Endodermal cell (in vitro differentiated cells): ENCODE data around the gene CHPF2. TPM values are rescaled to one million over a fixed set of nuclear protein-coding genes. Genes with fewer than 3 reads are reported as not detected.
A peak's percentile ranks its signal among the peaks of the same experiment; 100 is the strongest.

Experiments used
- DNase-seq: peaks from one replicate; pipeline ENCODE4 v3.0.0-alpha.2; 2017
- H3K27ac ChIP-seq: 2 replicates; pipeline ENCODE4 v1.5.1; 2013; ENCODE audit warnings: mild to moderate bottlenecking, low read depth, low read length, moderate library complexity
- H3K27me3 ChIP-seq: 2 replicates; pipeline ENCODE4 v1.6.1; 2013; ENCODE audit warnings: mild to moderate bottlenecking, low read length, moderate library complexity; ENCODE audit not compliant: insufficient read depth, control insufficient read depth, poor library complexity, severe bottlenecking
- H3K36me3 ChIP-seq: 2 replicates; pipeline ENCODE4 v1.7.0; 2013; ENCODE audit warnings: mild to moderate bottlenecking, low read length, moderate library complexity; ENCODE audit not compliant: control insufficient read depth, insufficient read depth
- H3K4me1 ChIP-seq: one replicate; pipeline ENCODE4 v1.7.0; 2013; ENCODE audit warnings: low read length; ENCODE audit not compliant: control insufficient read depth, insufficient read depth
- H3K4me3 ChIP-seq: 2 replicates; pipeline ENCODE4 v1.5.1; 2013; ENCODE audit warnings: mild to moderate bottlenecking, low read length, moderate library complexity
- H3K9ac ChIP-seq: 2 replicates; pipeline ENCODE4 v1.6.1; 2013; ENCODE audit warnings: mild to moderate bottlenecking, low read length, moderate library complexity; ENCODE audit not compliant: poor library complexity, severe bottlenecking; ENCODE audit errors: extremely low read depth
- H3K9me3 ChIP-seq: 2 replicates; pipeline ENCODE4 v1.6.1; 2013; ENCODE audit warnings: mild to moderate bottlenecking, low read length, moderate library complexity; ENCODE audit not compliant: control insufficient read depth
- H3K27ac Mint-ChIP-seq: 2 replicates; pipeline ENCODE4 v1.8.0; 2020; ENCODE audit warnings: mixed read lengths
- H3K27me3 Mint-ChIP-seq: 2 replicates; pipeline ENCODE4 v1.8.0; 2021; ENCODE audit warnings: mild to moderate bottlenecking, mixed read lengths; ENCODE audit not compliant: insufficient read depth
- H3K36me3 Mint-ChIP-seq: 2 replicates; pipeline ENCODE4 v1.8.0; 2020; ENCODE audit warnings: low read depth, mixed read lengths
- H3K4me1 Mint-ChIP-seq: 2 replicates; pipeline ENCODE4 v1.8.0; 2020; ENCODE audit warnings: mixed read lengths
- H3K4me3 Mint-ChIP-seq: 2 replicates; pipeline ENCODE4 v1.8.0; 2020; ENCODE audit warnings: mild to moderate bottlenecking, moderate library complexity, mixed read lengths
- H3K9me3 Mint-ChIP-seq: 2 replicates; pipeline ENCODE4 v1.8.0; 2020; ENCODE audit warnings: mild to moderate bottlenecking, mixed read lengths
- WGBS, 2 experiments: methylation state at CpG; one replicate each; pipeline versions ENCODE4 v1.1.5 to v1.1.7; 2013; ENCODE audit warnings: missing lambda C conversion rate in 2 of 2, mixed read lengths in 1 of 2; ENCODE audit not compliant: insufficient coverage in 1 of 2, insufficient read length in 1 of 2; 5-methylcytosine and 5-hydroxymethylcytosine counted together
- total RNA-seq, 2 donors: library from RNA; stranded (reverse); fragmentation: NEBNext Ultra II Directional in 1 of 2; extraction: Animal tissue kit (Norgen Biotek cat#: 25700) in 1 of 2; gene quantifications; 2 replicates in 1 of 2; 3 replicates in 1 of 2; pipeline ENCODE4 v1.2.1, GENCODE V29; 2021
- TF ChIP-seq, protein P1 (sequence below): fragments of 200-600 bp; sonication (generic); conservative IDR thresholded peaks from 2 replicates; pipeline ENCODE4 v1.5.0; 2021; ENCODE audit warnings: antibody characterized with exemption, mild to moderate bottlenecking

CHPF2 gene
- total RNA-seq, 2 donors from 2014 or later, result 31.9 to 35.6 TPM

- WGBS, 2 experiments, result 88 to 89% methylated on average over 11 to 16 of the region's 17 CpGs
- Mint-ChIP-seq H3K27ac (peak within 1 kb of the TSS; percentile 29), H3K4me3 (peak within 1 kb of the TSS; percentile 25), H3K36me3 (peaks cover 24% of the 10 kb centered on the region), H3K27me3 (peaks cover 14% of the 10 kb centered on the region), H3K9me3 (no peaks in the 10 kb centered on the region), H3K4me1 (peaks cover 15% of the 10 kb centered on the region)
- Histone ChIP-seq H3K36me3 (peaks cover 24% of the 10 kb centered on the region), H3K4me3 (no peak within 1 kb of the TSS), H3K9me3 (no peaks in the 10 kb centered on the region), H3K4me1 (peaks cover 8% of the 10 kb centered on the region), H3K9ac (no peak within 1 kb of the TSS), H3K27me3 (no peaks in the 10 kb centered on the region), H3K27ac (no peak within 1 kb of the TSS)
- TF ChIP-seq, protein P1, sequence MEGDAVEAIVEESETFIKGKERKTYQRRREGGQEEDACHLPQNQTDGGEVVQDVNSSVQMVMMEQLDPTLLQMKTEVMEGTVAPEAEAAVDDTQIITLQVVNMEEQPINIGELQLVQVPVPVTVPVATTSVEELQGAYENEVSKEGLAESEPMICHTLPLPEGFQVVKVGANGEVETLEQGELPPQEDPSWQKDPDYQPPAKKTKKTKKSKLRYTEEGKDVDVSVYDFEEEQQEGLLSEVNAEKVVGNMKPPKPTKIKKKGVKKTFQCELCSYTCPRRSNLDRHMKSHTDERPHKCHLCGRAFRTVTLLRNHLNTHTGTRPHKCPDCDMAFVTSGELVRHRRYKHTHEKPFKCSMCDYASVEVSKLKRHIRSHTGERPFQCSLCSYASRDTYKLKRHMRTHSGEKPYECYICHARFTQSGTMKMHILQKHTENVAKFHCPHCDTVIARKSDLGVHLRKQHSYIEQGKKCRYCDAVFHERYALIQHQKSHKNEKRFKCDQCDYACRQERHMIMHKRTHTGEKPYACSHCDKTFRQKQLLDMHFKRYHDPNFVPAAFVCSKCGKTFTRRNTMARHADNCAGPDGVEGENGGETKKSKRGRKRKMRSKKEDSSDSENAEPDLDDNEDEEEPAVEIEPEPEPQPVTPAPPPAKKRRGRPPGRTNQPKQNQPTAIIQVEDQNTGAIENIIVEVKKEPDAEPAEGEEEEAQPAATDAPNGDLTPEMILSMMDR, result no peak
- peak; percentile 67 for DNase-seq
Observed at GRCh38 chr7:151210087-151210854, 22.0 kb upstream of the CHPF2 start, which contains the start of gene H2BK1. H2BK1 (minus strand) TSS chr7:151210488; CDS start chr7:151210318, 170 bp downstream.

- Mint-ChIP-seq H3K9me3 (no peaks in the 10 kb centered on the region), H3K4me3 (no peak overlapping the region), H3K27ac (peak overlapping the region; percentile 29), H3K27me3 (peaks cover 4% of the 10 kb centered on the region), H3K36me3 (peaks cover 32% of the 10 kb centered on the region), H3K4me1 (peaks cover 15% of the 10 kb centered on the region)
- H3K4me1 ChIP-seq, result peaks cover 8% of the 10 kb centered on the region
- H3K9ac ChIP-seq, result no peak overlapping the region
- no peaks in the 10 kb centered on the region for H3K27me3 ChIP-seq
- H3K27ac ChIP-seq, result no peak overlapping the region
- H3K36me3 ChIP-seq, result peaks cover 34% of the 10 kb centered on the region
- 88% methylated on average over 3 of the region's 3 CpGs; no CpG with 5 or more reads in 1 of the 2 experiments for WGBS, 2 experiments
- DNase-seq, result no peak
- H3K9me3 ChIP-seq, result no peaks in the 10 kb centered on the region
- no peak overlapping the region for H3K4me3 ChIP-seq
- TF ChIP-seq, protein P1, result peak; percentile 62
Observed at GRCh38 chr7:151211155-151211772, 21.0 kb upstream of the CHPF2 start.

GRCh38 chr7:151212626-151213025, 19.7 kb upstream of the CHPF2 start:
- Mint-ChIP-seq H3K4me1 (peaks cover 15% of the 10 kb centered on the region), H3K9me3 (no peaks in the 10 kb centered on the region), H3K4me3 (no peak overlapping the region), H3K36me3 (peaks cover 40% of the 10 kb centered on the region), H3K27me3 (no peaks in the 10 kb centered on the region), H3K27ac (no peak overlapping the region)
- no peak for DNase-seq
- H3K4me3 ChIP-seq, result no peak overlapping the region
- peaks cover 45% of the 10 kb centered on the region for H3K36me3 ChIP-seq
- no peak overlapping the region for H3K9ac ChIP-seq
- TF ChIP-seq, protein P1, result no peak
- no peaks in the 10 kb centered on the region for H3K9me3 ChIP-seq
- H3K27me3 ChIP-seq, result no peaks in the 10 kb centered on the region
- peaks cover 8% of the 10 kb centered on the region for H3K4me1 ChIP-seq
- no peak overlapping the region for H3K27ac ChIP-seq
- WGBS, 2 experiments, result 83 to 85% methylated on average over 5 of the region's 5 CpGs
